Nephron (organoid): ENCODE results near the gene SCG5.

Source experiments
- H3K27ac Mint-ChIP-seq, 3 experiments: 2 replicates each; pipeline ENCODE4 v1.8.0; 2020; ENCODE audit warnings: mixed read lengths in 3 of 3, mild to moderate bottlenecking in 2 of 3, moderate library complexity in 1 of 3
- H3K27me3 Mint-ChIP-seq: 2 replicates; pipeline ENCODE4 v1.8.0; 2021; ENCODE audit warnings: low read depth, mild to moderate bottlenecking, moderate library complexity, mixed read lengths
- H3K36me3 Mint-ChIP-seq: 2 replicates; pipeline ENCODE4 v1.8.0; 2020; ENCODE audit warnings: low read depth, mixed read lengths
- H3K4me1 Mint-ChIP-seq: 2 replicates; pipeline ENCODE4 v1.8.0; 2020; ENCODE audit warnings: mixed read lengths
- H3K4me3 Mint-ChIP-seq, 3 experiments: 2 replicates each; pipeline ENCODE4 v1.8.0; 2020; ENCODE audit warnings: mild to moderate bottlenecking in 3 of 3, mixed read lengths in 3 of 3, moderate library complexity in 2 of 3
- H3K9me3 Mint-ChIP-seq: 2 replicates; pipeline ENCODE4 v1.8.0; 2020; ENCODE audit warnings: mixed read lengths
- CTCF ChIP-seq, 3 experiments: fragments of 200-600 bp; sonication (generic); IDR thresholded peaks; one replicate each; pipeline ENCODE4 v1.5.0; 2021; ENCODE audit warnings: antibody characterized with exemption in 3 of 3; ENCODE audit not compliant: unreplicated experiment in 3 of 3

Gene SCG5

GRCh38 chr15:32636908-32637567 is 4.5 kb upstream of the SCG5 start:
- Mint-ChIP-seq H3K36me3 (peaks cover 38% of the 10 kb centered on the region), H3K27ac (no peak overlapping the region), H3K4me3 (no peak overlapping the region), H3K27me3 (peaks cover 5% of the 10 kb centered on the region), H3K4me1 (peaks cover 10% of the 10 kb centered on the region), H3K9me3 (no peaks in the 10 kb centered on the region)
- TF ChIP-seq CTCF (IDR thresholded peaks at IDR 0.05; ENCODE audit: unreplicated experiment in 3 of 3): no peak

GRCh38 chr15:32637704-32638103 is 3.8 kb upstream of the SCG5 start:
- H3K27me3 Mint-ChIP-seq: peaks cover 6% of the 10 kb centered on the region

GRCh38 chr15:32642667-32643435 is 1.3 kb downstream of the SCG5 start:
- peak overlapping the region; percentile 34 to 53 (median 41) for H3K4me3 Mint-ChIP-seq
- no peak for TF ChIP-seq CTCF (IDR thresholded peaks at IDR 0.05; ENCODE audit: unreplicated experiment in 3 of 3)
- peaks cover 6% of the 10 kb centered on the region for H3K27me3 Mint-ChIP-seq
- no peaks in the 10 kb centered on the region for H3K9me3 Mint-ChIP-seq
- peak overlapping the region in 2 of 3 experiments; percentile 14 to 39 for H3K27ac Mint-ChIP-seq
- H3K36me3 Mint-ChIP-seq: peaks cover 4% of the 10 kb centered on the region
- H3K4me1 Mint-ChIP-seq: peaks cover 35% of the 10 kb centered on the region

More at GRCh38 chr15:32637704-32638103, 3.8 kb upstream of the SCG5 start:
- no peak for TF ChIP-seq CTCF (IDR thresholded peaks at IDR 0.05; ENCODE audit: unreplicated experiment in 3 of 3)
- H3K27ac Mint-ChIP-seq: no peak overlapping the region
- H3K4me3 Mint-ChIP-seq: no peak overlapping the region
- peaks cover 38% of the 10 kb centered on the region for H3K36me3 Mint-ChIP-seq
- peaks cover 12% of the 10 kb centered on the region for H3K4me1 Mint-ChIP-seq
- H3K9me3 Mint-ChIP-seq: no peaks in the 10 kb centered on the region

GRCh38 chr15:32643907-32644445 is 2.5 kb downstream of the SCG5 start:
- TF ChIP-seq CTCF (IDR thresholded peaks at IDR 0.05; ENCODE audit: unreplicated experiment in 3 of 3): no peak
- peaks cover 35% of the 10 kb centered on the region for H3K4me1 Mint-ChIP-seq
- no peak overlapping the region for H3K27ac Mint-ChIP-seq
- H3K27me3 Mint-ChIP-seq: peaks cover 6% of the 10 kb centered on the region
- H3K9me3 Mint-ChIP-seq: no peaks in the 10 kb centered on the region
- no peak overlapping the region for H3K4me3 Mint-ChIP-seq
- peaks cover 2% of the 10 kb centered on the region for H3K36me3 Mint-ChIP-seq

GRCh38 chr15:32646291-32646690 is 4.8 kb downstream of the SCG5 start:
- no peak for TF ChIP-seq CTCF (IDR thresholded peaks at IDR 0.05; ENCODE audit: unreplicated experiment in 3 of 3)
- peak overlapping the region in 1 of 3 experiments; percentile 27 for H3K27ac Mint-ChIP-seq
- no peaks in the 10 kb centered on the region for H3K36me3 Mint-ChIP-seq
- no peak overlapping the region for H3K4me3 Mint-ChIP-seq
- H3K27me3 Mint-ChIP-seq: peaks cover 6% of the 10 kb centered on the region
- peaks cover 32% of the 10 kb centered on the region for H3K4me1 Mint-ChIP-seq
- H3K9me3 Mint-ChIP-seq: no peaks in the 10 kb centered on the region
